Kidney (tissue), 14 donors: ENCODE data around the gene CTXN2. TPM values are rescaled to one million over a fixed set of nuclear protein-coding genes. Genes with fewer than 3 reads are reported as not detected.

Experiments used
- DNase-seq, 5 donors: peaks; one replicate each; pipeline ENCODE4 v3.0.0-alpha.2; 2013 to 2020
- FAIRE-seq: peaks from 2 replicates; lab custom pipeline; 2012; peaks lifted over from hg19 to GRCh38; lab: Jason Lieb, UNC
- H3K27ac ChIP-seq, 2 donors: one replicate each; pipeline ENCODE4 v1.7.0; 2013; ENCODE audit warnings: low read depth in 2 of 2, low read length in 2 of 2, inconsistent platforms in 1 of 2
- H3K27me3 ChIP-seq: one replicate; pipeline ENCODE4 v1.7.1; 2013; ENCODE audit warnings: low read length, inconsistent platforms; ENCODE audit not compliant: control insufficient read depth, insufficient read depth
- H3K36me3 ChIP-seq, 3 donors: one replicate each; pipeline versions ENCODE4 v1.7.0 to v1.7.1; 2013; ENCODE audit warnings: low read length in 3 of 3, control low read depth in 1 of 3, inconsistent platforms in 1 of 3; ENCODE audit not compliant: insufficient read depth in 3 of 3, control insufficient read depth in 2 of 3
- H3K4me1 ChIP-seq, 3 donors: one replicate each; pipeline versions ENCODE4 v1.7.0 to v1.7.1; 2013; ENCODE audit warnings: low read length in 3 of 3, inconsistent platforms in 1 of 3, low read depth in 1 of 3; ENCODE audit not compliant: control insufficient read depth in 2 of 3, insufficient read depth in 2 of 3
- H3K4me3 ChIP-seq, 3 donors: one replicate each; pipeline versions ENCODE4 v1.7.0 to v1.8.1; 2013; ENCODE audit warnings: low read length in 3 of 3, control low read depth in 1 of 3, inconsistent platforms in 1 of 3
- H3K9ac ChIP-seq, 3 donors: one replicate each; pipeline versions ENCODE4 v1.7.0 to v1.7.1; 2013; ENCODE audit warnings: low read length in 3 of 3, control low read depth in 1 of 3, inconsistent platforms in 1 of 3
- H3K9me3 ChIP-seq, 3 donors: one replicate each; pipeline versions ENCODE4 v1.7.0 to v1.7.1; 2013; ENCODE audit warnings: low read length in 3 of 3, control low read depth in 1 of 3, inconsistent platforms in 1 of 3; ENCODE audit not compliant: control insufficient read depth in 2 of 3, insufficient read depth in 1 of 3
- intact Hi-C: fragments of 100-400 bp; cut with DNase I; formaldehyde crosslinking; loops from one replicate; pipeline ENCODE4 v1.11.1; 2022
- polyA plus RNA-seq: library from polyadenylated mRNA; stranded (reverse); fragments of 350-450 nt; fragmentation: Illumina TruSeq; extraction: RNeasy Lipid Tissue Mini Kit (QIAGEN cat#74804); gene quantifications from one replicate; pipeline ENCODE4 v1.2.3, GENCODE V29; 2014; ENCODE audit warnings: low read depth, low replicate concordance; ENCODE audit not compliant: insufficient read depth
- total RNA-seq: library from RNA; stranded (reverse); fragmentation: NEBNext Ultra II Directional; extraction: Animal tissue kit (Norgen Biotek cat#: 25700); gene quantifications from one replicate; pipeline ENCODE4 v1.2.1, GENCODE V29; 2021
- TF ChIP-seq, protein P1 (sequence below): IDR thresholded peaks from 3 replicates; pipeline ENCODE4 v1.5.1; 2012; ENCODE audit warnings: mild to moderate bottlenecking, moderate library complexity, borderline replicate concordance; ENCODE audit not compliant: insufficient read depth; ENCODE audit errors: extremely low read depth
- donor health status: control.
- donor health status: control.
- donor health status: control.
- donor health status: control.
- donor health status: control.
- donor health status: DM: yes; HTN: yes; CAD: no.
- donor health status: Normal renal cell carcinoma (clear cell type).

The CTXN2 gene
- total and polyA plus RNA-seq, 2 donors from 2014 or later: 0.06 to 0.15 TPM

DNA sequence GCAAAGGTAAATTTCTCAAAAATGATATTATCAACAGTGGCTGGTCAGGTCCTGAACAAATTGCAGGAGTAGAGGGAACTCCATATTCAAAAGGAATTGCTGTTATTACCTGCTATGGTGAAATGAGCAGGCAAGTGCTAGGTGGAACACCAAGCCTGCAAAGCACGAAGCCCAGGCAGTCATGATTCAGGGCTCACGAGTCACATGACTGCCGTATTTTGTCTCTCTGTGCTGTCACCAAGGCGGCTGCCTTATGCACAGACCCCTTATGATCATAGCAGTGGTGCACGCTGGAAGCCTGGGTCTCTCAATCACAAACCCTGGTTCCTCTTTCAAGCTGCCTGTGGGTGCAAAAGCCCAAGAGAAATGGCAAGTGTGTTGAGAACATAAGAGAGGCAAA, 39.0 kb downstream of the CTXN2 start:
- H3K27me3 ChIP-seq: no peaks in the 10 kb centered on the region
- H3K4me3 ChIP-seq: no peak overlapping the region
- H3K9me3 ChIP-seq: no peaks in the 10 kb centered on the region
- FAIRE-seq (no peak), DNase-seq (no peak)
- no peak overlapping the region for H3K27ac ChIP-seq
- no peaks in the 10 kb centered on the region for H3K4me1 ChIP-seq
- H3K36me3 ChIP-seq: no peaks in the 10 kb centered on the region
- intact Hi-C loops: no loop called here
- H3K9ac ChIP-seq: no peak overlapping the region
- TF ChIP-seq, protein P1, sequence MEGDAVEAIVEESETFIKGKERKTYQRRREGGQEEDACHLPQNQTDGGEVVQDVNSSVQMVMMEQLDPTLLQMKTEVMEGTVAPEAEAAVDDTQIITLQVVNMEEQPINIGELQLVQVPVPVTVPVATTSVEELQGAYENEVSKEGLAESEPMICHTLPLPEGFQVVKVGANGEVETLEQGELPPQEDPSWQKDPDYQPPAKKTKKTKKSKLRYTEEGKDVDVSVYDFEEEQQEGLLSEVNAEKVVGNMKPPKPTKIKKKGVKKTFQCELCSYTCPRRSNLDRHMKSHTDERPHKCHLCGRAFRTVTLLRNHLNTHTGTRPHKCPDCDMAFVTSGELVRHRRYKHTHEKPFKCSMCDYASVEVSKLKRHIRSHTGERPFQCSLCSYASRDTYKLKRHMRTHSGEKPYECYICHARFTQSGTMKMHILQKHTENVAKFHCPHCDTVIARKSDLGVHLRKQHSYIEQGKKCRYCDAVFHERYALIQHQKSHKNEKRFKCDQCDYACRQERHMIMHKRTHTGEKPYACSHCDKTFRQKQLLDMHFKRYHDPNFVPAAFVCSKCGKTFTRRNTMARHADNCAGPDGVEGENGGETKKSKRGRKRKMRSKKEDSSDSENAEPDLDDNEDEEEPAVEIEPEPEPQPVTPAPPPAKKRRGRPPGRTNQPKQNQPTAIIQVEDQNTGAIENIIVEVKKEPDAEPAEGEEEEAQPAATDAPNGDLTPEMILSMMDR: no peak

DNA sequence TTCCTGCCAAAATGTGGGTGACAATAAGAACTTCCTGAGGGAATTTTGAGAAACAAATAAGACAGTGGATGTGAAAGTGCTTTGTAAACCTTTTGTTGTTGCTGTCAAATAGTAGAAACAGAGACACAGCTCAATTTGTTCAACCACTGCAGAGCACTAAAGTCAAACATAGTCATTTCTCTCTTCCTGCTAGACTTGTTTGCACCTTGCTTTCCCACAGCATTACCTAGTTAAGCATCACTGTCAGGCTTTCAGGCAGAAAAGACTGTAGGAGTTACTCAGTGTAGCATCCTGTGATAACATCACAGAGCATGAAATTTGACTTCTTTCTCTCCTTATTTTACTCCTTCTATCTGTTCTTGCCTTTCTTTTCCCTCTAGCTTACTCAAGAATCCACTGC, 41.8 kb downstream of the CTXN2 start:
- no peak for FAIRE-seq
- Histone ChIP-seq H3K9ac (no peak overlapping the region), H3K36me3 (no peaks in the 10 kb centered on the region), H3K4me1 (no peaks in the 10 kb centered on the region), H3K27ac (no peak overlapping the region), H3K4me3 (no peak overlapping the region), H3K27me3 (no peaks in the 10 kb centered on the region), H3K9me3 (no peaks in the 10 kb centered on the region)
- DNase-seq: no peak
- TF ChIP-seq, protein P1: no peak
- intact Hi-C loops: no loop called here

DNA sequence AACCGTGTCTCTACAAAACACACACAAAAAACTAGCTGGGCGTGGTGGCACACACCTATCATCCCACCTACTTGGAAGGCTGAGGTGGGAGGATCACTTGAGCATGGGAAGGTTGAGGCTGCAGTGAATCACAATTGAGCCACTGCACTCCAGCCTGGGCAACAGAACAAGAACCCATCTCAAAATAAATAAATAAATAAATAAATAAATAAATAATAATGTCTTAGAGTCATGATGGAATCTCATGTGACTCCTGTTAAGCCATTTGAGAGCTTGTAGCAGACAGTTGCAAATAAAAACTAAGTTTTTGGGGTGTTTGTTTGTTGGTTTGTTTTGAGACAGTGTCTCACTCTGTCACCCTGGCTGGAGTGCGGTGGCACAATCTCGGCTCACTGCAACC, 47.9 kb downstream of the CTXN2 start:
- no peak for FAIRE-seq
- TF ChIP-seq, protein P1: no peak
- no peaks in the 10 kb centered on the region for H3K9me3 ChIP-seq
- no peaks in the 10 kb centered on the region for H3K27me3 ChIP-seq
- H3K4me3 ChIP-seq: no peak overlapping the region
- H3K4me1 ChIP-seq: no peaks in the 10 kb centered on the region
- no peak overlapping the region for H3K27ac ChIP-seq
- no peak overlapping the region for H3K9ac ChIP-seq
- intact Hi-C loops: no loop called here
- H3K36me3 ChIP-seq: no peaks in the 10 kb centered on the region
- no peak for DNase-seq

DNA sequence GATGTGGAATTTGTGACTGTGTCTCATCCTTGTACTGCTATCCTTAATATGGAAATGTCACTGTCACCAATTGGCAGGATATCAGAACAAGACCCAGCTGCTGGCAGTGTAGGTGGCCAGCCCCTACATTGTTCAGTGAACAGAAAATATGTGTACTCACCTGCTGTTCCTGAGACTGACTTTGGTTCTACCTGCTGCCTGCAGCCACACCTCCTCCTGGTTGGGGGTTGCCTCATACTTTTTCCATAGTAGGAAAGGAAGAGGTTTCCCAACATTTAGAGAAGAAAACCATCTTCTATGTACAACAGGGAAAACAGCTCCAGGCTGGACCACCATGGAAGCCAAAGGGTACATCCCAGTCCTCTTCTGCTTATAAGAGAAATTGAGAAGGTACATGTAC, 50.5 kb downstream of the CTXN2 start:
- no peaks in the 10 kb centered on the region for H3K9me3 ChIP-seq
- TF ChIP-seq, protein P1: no peak
- H3K27ac ChIP-seq: no peak overlapping the region
- no peaks in the 10 kb centered on the region for H3K27me3 ChIP-seq
- H3K4me1 ChIP-seq: no peaks in the 10 kb centered on the region
- FAIRE-seq (no peak), DNase-seq (no peak)
- no peak overlapping the region for H3K4me3 ChIP-seq
- intact Hi-C loops: no loop called here
- H3K36me3 ChIP-seq: no peaks in the 10 kb centered on the region
- no peak overlapping the region for H3K9ac ChIP-seq
